ENCODE data around the gene ANKRD16.

- TF ChIP-seq, protein P1, sequence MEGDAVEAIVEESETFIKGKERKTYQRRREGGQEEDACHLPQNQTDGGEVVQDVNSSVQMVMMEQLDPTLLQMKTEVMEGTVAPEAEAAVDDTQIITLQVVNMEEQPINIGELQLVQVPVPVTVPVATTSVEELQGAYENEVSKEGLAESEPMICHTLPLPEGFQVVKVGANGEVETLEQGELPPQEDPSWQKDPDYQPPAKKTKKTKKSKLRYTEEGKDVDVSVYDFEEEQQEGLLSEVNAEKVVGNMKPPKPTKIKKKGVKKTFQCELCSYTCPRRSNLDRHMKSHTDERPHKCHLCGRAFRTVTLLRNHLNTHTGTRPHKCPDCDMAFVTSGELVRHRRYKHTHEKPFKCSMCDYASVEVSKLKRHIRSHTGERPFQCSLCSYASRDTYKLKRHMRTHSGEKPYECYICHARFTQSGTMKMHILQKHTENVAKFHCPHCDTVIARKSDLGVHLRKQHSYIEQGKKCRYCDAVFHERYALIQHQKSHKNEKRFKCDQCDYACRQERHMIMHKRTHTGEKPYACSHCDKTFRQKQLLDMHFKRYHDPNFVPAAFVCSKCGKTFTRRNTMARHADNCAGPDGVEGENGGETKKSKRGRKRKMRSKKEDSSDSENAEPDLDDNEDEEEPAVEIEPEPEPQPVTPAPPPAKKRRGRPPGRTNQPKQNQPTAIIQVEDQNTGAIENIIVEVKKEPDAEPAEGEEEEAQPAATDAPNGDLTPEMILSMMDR (IDR thresholded peaks at IDR 0.05; ENCODE audit: insufficient read depth, low read length): no peak
- TF ChIP-seq POLR2AphosphoS5 (IDR thresholded peaks at IDR 0.05; ENCODE audit: low read depth): no peak
These were observed 54.1 kb downstream of the ANKRD16 start for GRCh38 chr10:5835446-5836095.

Data from HL-60 (cell line).